Hepatocyte (in vitro differentiated cells): ENCODE results near the gene C3orf20. TPM values are rescaled to one million over a fixed set of nuclear protein-coding genes. Genes with fewer than 3 reads are reported as not detected.

Source experiments
- DNase-seq: peaks from one replicate; pipeline ENCODE4 v3.0.0-alpha.2; 2016; ENCODE audit warnings: low spot score
- H2AFZ ChIP-seq: fragments of 200-600 bp; sonication (generic); 2 replicates; pipeline ENCODE4 v1.6.0; 2016; ENCODE audit warnings: antibody characterized with exemption, mild to moderate bottlenecking
- H3K27ac ChIP-seq: fragments of 200-600 bp; sonication (generic); 2 replicates; pipeline ENCODE4 v1.5.1; 2016; ENCODE audit warnings: mild to moderate bottlenecking
- H3K27me3 ChIP-seq: fragments of 200-600 bp; sonication (generic); 2 replicates; pipeline ENCODE4 v1.6.1; 2016
- H3K36me3 ChIP-seq: fragments of 200-600 bp; sonication (generic); replicated peaks from 2 replicates; pipeline ENCODE4 v1.5.1; 2016; ENCODE audit warnings: low read depth; ENCODE audit not compliant: insufficient read depth
- H3K4me1 ChIP-seq: fragments of 200-600 bp; sonication (generic); 2 replicates; pipeline ENCODE4 v1.5.1; 2016; ENCODE audit warnings: mild to moderate bottlenecking, moderate library complexity; ENCODE audit not compliant: insufficient read depth
- H3K4me2 ChIP-seq: fragments of 200-600 bp; sonication (generic); 2 replicates; pipeline ENCODE4 v1.6.0; 2016
- H3K4me3 ChIP-seq: fragments of 200-600 bp; sonication (generic); 2 replicates; pipeline ENCODE4 v1.5.1; 2016; ENCODE audit warnings: mild to moderate bottlenecking
- H3K79me2 ChIP-seq: fragments of 200-600 bp; sonication (generic); 2 replicates; pipeline ENCODE4 v1.6.0; 2017; ENCODE audit warnings: mild to moderate bottlenecking
- H3K9me2 ChIP-seq: fragments of 200-600 bp; sonication (generic); replicated peaks from 2 replicates; pipeline ENCODE4 v1.6.0; 2017; ENCODE audit warnings: mild to moderate bottlenecking; ENCODE audit not compliant: insufficient read depth
- H3K9me3 ChIP-seq: fragments of 200-600 bp; sonication (generic); 2 replicates; pipeline ENCODE4 v1.5.1; 2016; ENCODE audit warnings: low read depth, mild to moderate bottlenecking
- H4K20me1 ChIP-seq: fragments of 200-600 bp; sonication (generic); 2 replicates; pipeline ENCODE4 v1.6.0; 2016; ENCODE audit warnings: mild to moderate bottlenecking; ENCODE audit not compliant: insufficient read depth, poor library complexity, severe bottlenecking
- EZH2 ChIP-seq: fragments of 200-600 bp; sonication (generic); IDR thresholded peaks from 2 replicates; pipeline ENCODE4 v1.6.1; 2016; ENCODE audit warnings: antibody characterized with exemption, mild to moderate bottlenecking, borderline replicate concordance
- EZH2phosphoT487 ChIP-seq: fragments of 200-600 bp; sonication (generic); IDR thresholded peaks from one replicate; pipeline ENCODE4 v1.6.1; 2018; ENCODE audit warnings: antibody characterized with exemption, mild to moderate bottlenecking, low read depth, moderate library complexity; ENCODE audit not compliant: unreplicated experiment, severe bottlenecking
- WGBS: methylation state at CpG from one replicate; pipeline ENCODE4 v1.1.6; 2016; ENCODE audit warnings: low lambda C conversion rate; ENCODE audit errors: missing lambda C conversion rate; 5-methylcytosine and 5-hydroxymethylcytosine counted together
- polyA plus RNA-seq: library from polyadenylated mRNA; unstranded; fragments of >200 nt; fragmentation: Nextera tagmentation; extraction: Ambion mirVana; gene quantifications from 2 replicates; pipeline ENCODE4 v1.2.1, GENCODE V29; 2016
- total RNA-seq: library from RNA; depleted of rRNA; stranded (reverse); fragments of >200 nt; gene quantifications from 2 replicates; pipeline ENCODE4 v1.2.3, GENCODE V29; 2014
- TF ChIP-seq, protein P1 (sequence below): fragments of 200-600 bp; sonication (generic); IDR thresholded peaks from 2 replicates; pipeline ENCODE4 v1.5.1; 2016; ENCODE audit warnings: antibody characterized with exemption, mild to moderate bottlenecking; ENCODE audit not compliant: poor library complexity

C3orf20 gene
- total and polyA plus RNA-seq, 2 experiments from 2014 or later = 0.07 TPM; not detected in 1

DNA sequence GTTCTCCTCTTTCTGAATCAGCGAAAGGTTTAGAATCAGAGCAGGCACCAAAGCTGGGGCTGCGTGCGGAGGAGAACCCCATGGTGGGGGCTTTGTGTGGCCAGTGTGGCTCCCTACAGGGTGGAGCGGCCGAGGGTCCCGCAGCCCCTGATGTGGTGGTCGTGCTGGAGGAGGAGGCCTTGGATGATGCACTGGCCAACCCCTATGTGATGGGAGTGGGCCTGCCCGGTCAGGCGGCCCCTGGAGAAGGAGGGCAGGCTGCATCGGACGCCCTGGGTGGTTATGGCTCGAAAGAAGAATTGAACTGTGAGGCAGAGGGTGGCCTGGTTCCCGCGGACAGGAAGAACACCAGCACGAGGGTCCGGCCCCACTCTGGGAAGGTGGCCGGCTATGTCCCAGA lies 145.2 kb downstream of the C3orf20 start:
- WGBS = 96% methylated on average over 14 of the region's 17 CpGs
- no peaks in the 10 kb centered on the region for H3K79me2 ChIP-seq
- peaks cover 6% of the 10 kb centered on the region for H3K27me3 ChIP-seq
- no peaks in the 10 kb centered on the region for H3K9me2 ChIP-seq
- no peaks in the 10 kb centered on the region for H3K36me3 ChIP-seq
- H2AFZ ChIP-seq = no peak overlapping the region
- H4K20me1 ChIP-seq = no peaks in the 10 kb centered on the region
- TF ChIP-seq EZH2phosphoT487 (no peak), EZH2 (no peak)
- TF ChIP-seq, protein P1, sequence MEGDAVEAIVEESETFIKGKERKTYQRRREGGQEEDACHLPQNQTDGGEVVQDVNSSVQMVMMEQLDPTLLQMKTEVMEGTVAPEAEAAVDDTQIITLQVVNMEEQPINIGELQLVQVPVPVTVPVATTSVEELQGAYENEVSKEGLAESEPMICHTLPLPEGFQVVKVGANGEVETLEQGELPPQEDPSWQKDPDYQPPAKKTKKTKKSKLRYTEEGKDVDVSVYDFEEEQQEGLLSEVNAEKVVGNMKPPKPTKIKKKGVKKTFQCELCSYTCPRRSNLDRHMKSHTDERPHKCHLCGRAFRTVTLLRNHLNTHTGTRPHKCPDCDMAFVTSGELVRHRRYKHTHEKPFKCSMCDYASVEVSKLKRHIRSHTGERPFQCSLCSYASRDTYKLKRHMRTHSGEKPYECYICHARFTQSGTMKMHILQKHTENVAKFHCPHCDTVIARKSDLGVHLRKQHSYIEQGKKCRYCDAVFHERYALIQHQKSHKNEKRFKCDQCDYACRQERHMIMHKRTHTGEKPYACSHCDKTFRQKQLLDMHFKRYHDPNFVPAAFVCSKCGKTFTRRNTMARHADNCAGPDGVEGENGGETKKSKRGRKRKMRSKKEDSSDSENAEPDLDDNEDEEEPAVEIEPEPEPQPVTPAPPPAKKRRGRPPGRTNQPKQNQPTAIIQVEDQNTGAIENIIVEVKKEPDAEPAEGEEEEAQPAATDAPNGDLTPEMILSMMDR = no peak
- no peak overlapping the region for H3K27ac ChIP-seq
- H3K4me2 ChIP-seq = no peak overlapping the region
- no peaks in the 10 kb centered on the region for H3K9me3 ChIP-seq
- peaks cover 10% of the 10 kb centered on the region for H3K4me1 ChIP-seq
- no peak for DNase-seq
- H3K4me3 ChIP-seq = no peak overlapping the region

GRCh38 chr3:14821151-14821550 lies 146.2 kb downstream of the C3orf20 start:
- WGBS = 80% methylated on average over 16 of the region's 16 CpGs
- Histone ChIP-seq H3K79me2 (no peaks in the 10 kb centered on the region), H3K4me1 (peaks cover 10% of the 10 kb centered on the region), H3K9me3 (no peaks in the 10 kb centered on the region), H3K36me3 (no peaks in the 10 kb centered on the region), H3K27ac (no peak overlapping the region), H4K20me1 (no peaks in the 10 kb centered on the region), H3K4me2 (no peak overlapping the region), H3K4me3 (no peak overlapping the region), H2AFZ (no peak overlapping the region), H3K27me3 (no peaks in the 10 kb centered on the region), H3K9me2 (no peaks in the 10 kb centered on the region)
- TF ChIP-seq EZH2 (no peak), EZH2phosphoT487 (no peak)
- TF ChIP-seq, protein P1 = no peak
- DNase-seq = no peak

DNA sequence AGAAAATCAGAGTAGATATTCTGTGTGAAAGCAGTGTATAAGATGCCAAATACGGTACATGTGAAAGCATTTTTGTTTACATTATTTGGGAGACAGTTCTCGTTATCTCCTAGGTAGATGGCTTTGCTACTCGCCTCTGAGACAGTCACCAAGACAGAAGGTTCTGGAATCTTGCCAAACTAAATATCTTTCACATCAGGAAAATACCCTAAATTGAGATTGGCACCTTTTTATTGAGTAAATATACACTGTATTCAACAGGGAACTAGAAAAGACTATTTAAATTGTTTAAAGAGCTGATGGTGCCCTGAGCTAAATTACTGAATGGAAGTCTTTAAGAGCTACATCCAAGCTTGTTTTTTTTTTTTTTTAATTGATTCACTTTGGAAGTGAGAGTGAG lies 147.2 kb downstream of the C3orf20 start:
- Histone ChIP-seq H3K4me2 (no peak overlapping the region), H2AFZ (no peak overlapping the region), H3K79me2 (no peaks in the 10 kb centered on the region), H3K27ac (no peak overlapping the region), H3K4me1 (peaks cover 10% of the 10 kb centered on the region), H3K4me3 (no peak overlapping the region), H3K9me2 (no peaks in the 10 kb centered on the region), H3K36me3 (no peaks in the 10 kb centered on the region), H3K9me3 (no peaks in the 10 kb centered on the region), H4K20me1 (no peaks in the 10 kb centered on the region), H3K27me3 (no peaks in the 10 kb centered on the region)
- WGBS = 65% methylated on average over 3 of the region's 3 CpGs
- DNase-seq = no peak
- TF ChIP-seq, protein P1 = no peak
- TF ChIP-seq EZH2phosphoT487 = no peak
- TF ChIP-seq EZH2 = no peak

Other genes starting within 250 kb of the C3orf20 start
- 0.73 and 1.0 TPM in 2 replicates for gene GRIP2, start 134.8 kb upstream of the C3orf20 start, total RNA-seq
- 2.4 and 3.6 TPM in 2 replicates for gene GRIP2, start 134.8 kb upstream of the C3orf20 start, polyA plus RNA-seq
- gene CCDC174, start 23.4 kb upstream of the C3orf20 start, total RNA-seq = 23.6 and 25.8 TPM in 2 replicates
- 18.6 and 21.9 TPM in 2 replicates for gene CCDC174, start 23.4 kb upstream of the C3orf20 start, polyA plus RNA-seq
- 2.6 and 2.9 TPM in 2 replicates for gene FGD5, start 143.8 kb downstream of the C3orf20 start, total RNA-seq
- 2.2 and 3.3 TPM in 2 replicates for gene FGD5, start 143.8 kb downstream of the C3orf20 start, polyA plus RNA-seq